H54 (cell line): ENCODE data around the gene NXT1.

ENCODE experiments used
- DNase-seq: peaks from one replicate; pipeline ENCODE4 v3.0.0; 2011; ENCODE audit warnings: low spot score, mixed read lengths; ENCODE audit not compliant: insufficient read length
- FAIRE-seq: peaks from 3 replicates; lab custom pipeline; 2011; peaks lifted over from hg19 to GRCh38; lab: Jason Lieb, UNC
- POLR2A ChIP-seq: IDR thresholded peaks from 2 replicates; pipeline ENCODE4 v1.6.1; 2011; ENCODE audit warnings: low read depth, mild to moderate bottlenecking, low read length

NXT1 gene

DNA sequence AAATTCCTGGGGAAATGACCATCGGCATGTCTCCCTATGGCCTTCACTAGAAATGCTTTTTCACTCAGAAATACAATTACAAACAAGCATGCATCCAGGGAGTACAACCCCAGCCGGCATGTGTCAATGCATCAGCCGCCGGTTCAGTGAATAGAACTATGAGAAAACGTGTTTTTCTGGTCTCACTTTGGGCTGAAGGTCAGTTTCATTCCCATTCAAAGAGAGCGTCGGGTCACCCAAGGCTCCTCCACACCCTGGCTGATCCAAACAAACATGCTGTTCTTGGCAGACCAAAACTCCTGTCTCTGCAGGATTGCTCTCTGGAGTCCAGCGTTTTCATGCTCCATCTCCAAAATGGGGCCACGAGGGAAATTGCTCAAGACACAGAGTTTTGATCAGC is 35.5 kb upstream of the NXT1 start:
- no peak for TF ChIP-seq POLR2A
- no peak for FAIRE-seq
- DNase-seq, result no peak

DNA sequence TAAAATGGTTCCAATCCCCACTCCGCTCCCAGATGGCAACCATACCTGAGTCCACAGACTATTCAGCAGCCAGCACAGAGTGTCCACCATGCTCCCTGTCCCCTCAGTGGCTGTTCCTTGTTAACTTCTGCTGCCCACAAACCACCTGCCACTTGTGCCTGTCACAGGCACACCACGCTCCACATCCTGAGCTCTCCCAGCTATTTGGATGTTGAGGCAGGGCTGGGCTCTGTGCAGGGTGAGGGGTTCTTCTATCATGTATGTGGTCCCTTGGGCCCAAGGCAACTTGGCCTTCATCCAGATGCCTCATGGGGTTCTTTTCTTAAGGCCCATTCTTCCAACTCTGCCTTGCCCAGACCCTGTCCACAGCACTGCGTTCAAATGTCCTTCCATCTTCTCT is 34.0 kb upstream of the NXT1 start:
- no peak for DNase-seq
- no peak for TF ChIP-seq POLR2A
- no peak for FAIRE-seq

DNA sequence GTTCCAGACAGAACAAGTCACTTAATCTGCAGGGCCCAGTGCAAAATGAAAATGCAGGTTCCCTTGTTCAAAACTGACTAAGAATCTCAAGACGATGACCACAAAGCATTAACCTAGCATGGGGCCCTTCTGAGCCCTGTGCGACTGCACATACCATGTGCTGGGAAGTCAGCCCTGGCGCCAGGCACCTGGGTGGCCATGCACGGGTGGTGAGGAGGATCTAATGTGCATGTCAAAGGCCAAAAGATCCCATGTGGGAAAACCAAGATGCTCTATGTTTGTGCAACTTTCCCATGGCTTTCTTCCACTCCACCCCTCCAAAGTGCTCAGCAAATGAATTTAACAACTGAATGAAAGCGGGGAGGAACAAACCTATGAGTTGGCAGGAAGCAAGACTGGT is 33.5 kb upstream of the NXT1 start:
- DNase-seq (no peak), FAIRE-seq (no peak)
- TF ChIP-seq POLR2A, result no peak

DNA sequence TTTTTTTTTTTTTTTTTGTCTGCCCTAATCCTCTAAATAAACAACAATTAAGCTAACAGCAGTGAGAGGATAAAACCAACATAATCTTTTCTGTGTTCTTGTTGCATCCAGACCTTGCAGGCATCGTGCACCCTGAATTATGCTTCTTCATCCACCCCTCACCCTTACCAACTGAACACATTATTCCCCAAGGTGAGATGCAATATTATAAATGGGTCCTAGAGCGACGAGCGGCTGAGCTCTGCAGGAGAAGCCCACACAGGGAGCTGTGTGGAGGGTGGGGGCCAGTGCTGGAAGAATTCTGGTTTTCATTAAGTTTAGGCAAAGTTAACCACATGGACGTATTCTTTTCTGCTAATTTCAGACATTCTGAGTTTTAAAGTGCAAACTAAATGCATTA is 32.2 kb upstream of the NXT1 start:
- no peak for TF ChIP-seq POLR2A
- DNase-seq, result no peak
- FAIRE-seq, result no peak

DNA sequence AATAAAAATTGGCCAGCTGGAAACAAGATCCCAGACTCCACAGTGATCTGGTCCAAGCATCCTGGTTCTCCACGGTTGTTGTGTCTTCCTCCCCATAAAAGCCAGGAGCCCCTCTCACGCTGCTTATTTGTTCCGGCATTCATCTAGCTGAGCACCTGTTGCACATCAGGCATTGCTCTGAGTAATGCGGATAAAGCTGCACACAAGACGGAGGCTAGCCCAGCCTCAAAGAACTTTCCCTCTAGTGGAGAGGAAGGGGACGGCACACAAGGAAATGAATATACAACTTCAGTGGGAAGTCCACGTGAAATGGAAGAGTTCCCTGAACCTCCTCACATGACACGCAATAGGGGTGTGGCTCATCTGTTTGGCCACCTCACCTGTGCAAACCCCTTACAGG is 30.3 kb upstream of the NXT1 start:
- no peak for FAIRE-seq
- no peak for DNase-seq
- TF ChIP-seq POLR2A, result no peak

DNA sequence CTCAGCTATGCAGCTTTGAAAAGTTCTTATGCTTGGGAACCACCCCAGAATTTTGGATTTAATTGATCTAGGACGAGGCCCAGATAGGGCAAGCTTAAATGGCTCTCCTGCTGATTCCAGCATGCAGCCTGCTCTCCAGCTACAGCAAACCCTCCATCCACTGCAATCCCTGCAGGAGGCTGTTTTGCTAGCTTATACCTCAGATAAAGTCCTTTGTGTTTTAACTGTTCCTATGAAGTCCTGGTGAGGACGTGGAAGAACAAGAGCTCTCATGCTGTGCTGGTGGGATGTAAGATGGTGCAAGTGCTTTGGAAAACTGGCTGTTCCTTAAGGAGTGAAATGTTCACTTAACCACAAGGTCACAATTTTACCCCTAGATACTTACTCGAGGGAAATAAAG is 25.5 kb upstream of the NXT1 start:
- no peak for FAIRE-seq
- TF ChIP-seq POLR2A, result no peak

DNA sequence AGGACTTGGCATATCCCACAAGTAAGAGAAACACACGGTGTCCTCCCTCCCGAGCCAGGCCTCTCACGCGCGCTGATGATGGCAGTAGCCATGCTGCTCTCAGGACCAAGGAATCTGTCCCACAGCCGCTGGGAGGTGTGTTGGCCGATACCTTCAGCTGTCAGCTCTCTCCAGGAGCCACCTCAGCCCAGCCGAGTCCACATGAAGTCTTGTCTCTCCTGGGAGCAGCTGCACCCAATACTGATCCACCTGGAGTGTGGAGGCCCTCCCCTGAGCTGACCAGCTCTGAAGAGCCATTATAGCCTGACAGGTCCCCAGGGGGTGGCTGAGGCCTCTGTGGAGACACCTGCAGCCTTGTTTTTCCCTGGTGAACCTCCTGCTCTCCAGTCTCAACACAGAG is 23.8 kb upstream of the NXT1 start:
- TF ChIP-seq POLR2A, result no peak
- no peak for FAIRE-seq
- no peak for DNase-seq

More for the DNA sequence above, 25.5 kb upstream of the NXT1 start:
- DNase-seq, result no peak

DNA sequence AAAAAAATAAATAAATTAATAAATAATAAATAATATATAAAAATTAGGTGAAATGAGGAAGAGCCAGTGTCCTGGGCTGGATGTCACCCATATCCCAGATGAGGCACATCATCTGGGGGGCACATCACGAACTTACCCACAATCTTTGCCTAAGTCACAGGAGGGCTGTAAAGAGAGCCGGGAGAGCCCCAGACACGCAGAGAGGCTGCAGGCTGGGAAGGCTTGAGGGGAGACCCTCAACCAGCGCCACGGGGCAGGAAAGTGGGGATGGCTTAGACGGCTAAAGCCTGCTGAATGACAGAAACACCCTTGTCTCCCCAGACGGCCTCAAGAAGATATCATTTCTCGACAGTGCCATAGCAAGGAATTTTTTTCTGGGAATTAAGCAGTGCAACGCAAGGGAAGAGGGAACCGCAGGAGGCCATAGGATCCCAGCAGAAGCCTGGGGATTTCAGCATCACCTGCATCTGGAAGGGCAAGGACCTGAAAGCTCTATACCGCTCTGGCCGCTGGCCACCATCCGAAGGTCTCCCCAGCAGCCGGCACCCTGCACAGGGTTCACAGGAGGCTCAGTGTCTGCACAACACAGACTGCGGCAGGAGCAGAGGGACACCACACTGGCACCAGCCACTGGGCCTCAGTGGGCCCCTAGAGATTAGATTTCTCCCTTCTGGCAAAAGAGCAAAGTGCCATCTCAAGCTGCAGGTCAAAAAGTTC is 22.8 kb upstream of the NXT1 start:
- FAIRE-seq (no peak), DNase-seq (no peak)
- TF ChIP-seq POLR2A, result no peak

DNA sequence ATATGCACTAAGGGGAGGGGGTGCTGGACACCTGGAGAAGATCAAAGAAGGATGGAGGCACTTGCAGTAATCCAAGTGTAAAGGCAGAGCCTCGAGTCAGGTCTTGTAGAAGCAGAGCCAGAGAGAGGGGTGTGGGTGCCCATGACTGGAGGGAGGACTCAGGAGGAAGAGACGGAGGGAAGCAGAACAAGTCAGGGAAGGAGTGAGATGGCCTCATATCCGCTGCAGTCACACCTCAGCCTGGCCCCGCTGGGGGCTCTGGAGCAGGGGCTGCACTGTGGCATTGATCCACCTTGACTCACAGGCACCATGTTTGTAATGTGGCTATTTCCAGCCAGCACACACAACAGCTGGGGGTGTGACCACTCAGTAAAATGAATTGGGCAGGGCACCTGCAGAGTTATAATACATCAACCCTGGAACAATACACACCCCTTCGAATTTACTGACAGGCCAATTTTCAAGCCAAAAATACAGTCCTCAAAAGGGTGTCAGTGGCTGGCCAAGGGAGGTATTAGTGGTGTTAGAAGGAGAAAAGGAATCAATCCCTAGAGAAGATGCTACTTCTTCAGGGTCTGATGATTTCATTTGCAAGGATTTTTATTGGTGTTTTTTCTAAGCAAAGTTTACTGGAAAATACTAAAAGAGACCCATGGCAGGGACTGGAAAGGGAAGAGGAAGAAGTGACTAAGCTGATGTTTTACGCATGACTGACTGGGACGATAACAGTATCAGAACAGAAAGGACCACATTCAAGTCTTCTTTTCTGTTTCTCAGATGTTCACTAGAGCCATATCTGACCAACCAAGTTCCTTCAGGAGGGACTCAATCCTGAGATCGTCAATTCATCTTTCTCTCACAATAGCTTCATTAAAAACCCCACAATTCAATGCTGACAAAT is 18.9 kb upstream of the NXT1 start:
- FAIRE-seq, result no peak

DNA sequence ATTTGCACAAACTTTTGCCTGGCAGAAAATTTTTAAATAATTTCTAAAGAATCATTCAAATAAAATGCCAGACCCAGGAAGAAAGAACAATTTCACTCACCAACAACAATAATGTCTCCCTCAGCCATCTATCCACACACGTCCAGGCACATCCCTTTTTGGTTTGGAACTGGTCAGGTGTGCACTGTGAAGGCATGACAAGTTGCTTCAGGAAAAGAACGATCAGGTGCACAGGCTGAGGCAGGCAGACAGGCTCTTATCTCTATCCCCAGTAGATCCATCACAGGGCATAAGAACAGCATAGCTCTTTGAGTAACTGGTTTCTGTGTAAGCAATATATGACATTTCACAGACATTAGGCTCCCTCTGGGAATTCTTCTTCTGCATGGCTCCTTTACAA is 18.1 kb upstream of the NXT1 start:
- FAIRE-seq, result no peak
- no peak for TF ChIP-seq POLR2A

More for the DNA sequence above, 18.9 kb upstream of the NXT1 start:
- no peak for TF ChIP-seq POLR2A
- no peak for DNase-seq

DNA sequence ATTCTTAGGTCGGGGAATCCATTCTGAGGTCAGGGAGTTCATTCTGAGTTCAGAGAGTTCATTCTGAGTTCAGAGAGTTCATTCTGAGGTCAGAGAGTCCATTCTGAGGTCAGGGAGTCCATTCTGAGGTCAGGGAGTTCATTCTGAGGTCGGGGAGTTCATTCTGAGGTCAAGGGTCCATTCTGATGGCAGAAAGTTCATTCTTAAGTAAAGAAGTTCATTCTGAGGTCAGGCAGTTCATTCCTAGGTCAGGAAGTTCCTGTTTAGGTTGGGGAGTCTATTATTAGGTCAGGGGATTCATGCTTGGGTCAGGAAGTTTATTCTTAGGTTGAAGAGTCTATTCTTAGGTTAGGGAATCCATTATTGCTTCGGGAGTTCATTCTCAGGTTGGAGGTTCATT is 16.5 kb upstream of the NXT1 start:
- FAIRE-seq, result no peak
- TF ChIP-seq POLR2A, result no peak
- no peak for DNase-seq

More for the DNA sequence above, 18.1 kb upstream of the NXT1 start:
- DNase-seq, result no peak

DNA sequence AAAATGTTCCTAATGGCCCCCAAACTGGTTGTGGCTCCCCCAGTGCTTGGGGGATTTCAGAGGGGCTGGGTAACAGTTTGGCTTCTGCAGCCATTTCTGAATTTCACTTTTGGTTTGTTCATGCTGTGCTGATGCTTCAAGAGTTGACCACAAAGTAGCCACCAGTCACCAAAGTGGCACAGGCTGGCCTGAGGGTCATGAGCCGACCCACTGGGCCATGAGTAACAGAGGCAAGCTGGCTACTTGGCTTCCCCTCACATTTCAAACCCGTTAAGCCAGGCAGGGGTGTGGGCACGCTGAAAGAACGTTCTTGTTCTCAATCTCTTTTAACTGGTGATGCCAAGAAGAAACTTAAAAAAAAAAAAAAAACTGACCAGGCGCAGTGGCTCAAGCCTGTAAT is 15.1 kb upstream of the NXT1 start:
- no peak for TF ChIP-seq POLR2A
- DNase-seq (no peak), FAIRE-seq (no peak)

DNA sequence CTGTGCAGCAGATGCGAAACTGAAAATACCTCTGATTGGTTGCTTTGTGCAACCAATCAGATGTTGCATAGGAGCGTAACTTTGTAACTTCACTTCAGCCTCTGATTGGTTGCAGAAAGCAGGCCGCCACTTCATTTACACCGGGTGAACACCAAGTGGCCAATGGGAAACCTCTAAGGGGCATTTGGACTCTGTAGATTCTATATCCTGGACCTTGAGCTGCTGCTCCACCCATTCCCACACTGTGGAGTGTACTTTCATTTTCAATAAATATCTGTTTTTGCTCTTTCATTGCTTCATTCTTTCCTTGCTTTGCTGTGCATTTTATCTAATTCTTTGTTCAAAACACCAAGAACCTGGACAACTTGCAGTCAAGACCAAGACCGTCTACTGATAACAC is 14.1 kb upstream of the NXT1 start:
- TF ChIP-seq POLR2A, result no peak
- FAIRE-seq (no peak), DNase-seq (no peak)

DNA sequence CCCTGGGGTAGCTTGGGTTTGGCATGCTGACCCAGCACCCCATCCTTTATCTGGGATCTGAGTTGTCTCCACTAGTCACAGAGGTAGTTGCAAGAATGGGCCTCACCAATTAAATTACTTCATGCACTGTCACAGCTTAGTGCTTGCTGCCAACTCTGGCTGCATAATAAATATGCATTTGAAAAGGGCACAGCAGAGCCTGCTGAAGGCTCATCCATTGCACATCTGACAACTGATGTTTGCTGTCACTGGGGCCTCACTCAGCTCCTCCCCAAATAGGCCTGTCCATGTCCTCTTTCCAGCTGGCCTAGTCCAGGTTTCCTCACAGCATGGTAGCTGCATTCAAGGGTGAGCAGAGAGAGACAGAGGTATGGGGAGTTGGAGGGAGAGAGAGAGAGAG is 13.3 kb upstream of the NXT1 start:
- FAIRE-seq (no peak), DNase-seq (no peak)
- TF ChIP-seq POLR2A, result no peak
